Amygdala (tissue), 56 donors: ENCODE data around the gene LMTK2.

Experiments
- DNase-seq, 56 donors: peaks; one replicate each; lab custom pipeline; 2025; lab: John Stamatoyannopoulos, UW

Gene LMTK2

GRCh38 chr7:98199131-98199530 is 92.5 kb downstream of the LMTK2 start:
- DNase-seq: no peak

DNA sequence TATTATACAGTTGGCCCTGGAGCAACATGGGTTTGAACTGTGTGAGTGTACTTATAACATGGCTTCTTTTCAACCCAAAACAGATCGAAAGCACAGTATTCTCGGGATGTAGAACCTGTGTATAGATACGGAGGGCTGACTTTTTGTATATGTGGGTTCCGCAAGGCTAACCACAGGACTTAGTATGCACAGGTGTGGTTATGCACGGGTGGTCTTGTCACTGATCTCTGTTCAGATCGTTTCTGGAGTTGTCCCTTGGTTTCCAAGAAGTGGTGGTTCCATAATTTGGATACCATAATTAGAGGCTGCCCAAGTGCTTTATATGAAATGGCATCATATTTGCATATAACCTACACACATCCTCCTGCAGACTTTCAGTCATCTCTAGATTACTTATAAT is 93.7 kb downstream of the LMTK2 start:
- no peak for DNase-seq

GRCh38 chr7:98202367-98203195 is 95.9 kb downstream of the LMTK2 start:
- no peak for DNase-seq

DNA sequence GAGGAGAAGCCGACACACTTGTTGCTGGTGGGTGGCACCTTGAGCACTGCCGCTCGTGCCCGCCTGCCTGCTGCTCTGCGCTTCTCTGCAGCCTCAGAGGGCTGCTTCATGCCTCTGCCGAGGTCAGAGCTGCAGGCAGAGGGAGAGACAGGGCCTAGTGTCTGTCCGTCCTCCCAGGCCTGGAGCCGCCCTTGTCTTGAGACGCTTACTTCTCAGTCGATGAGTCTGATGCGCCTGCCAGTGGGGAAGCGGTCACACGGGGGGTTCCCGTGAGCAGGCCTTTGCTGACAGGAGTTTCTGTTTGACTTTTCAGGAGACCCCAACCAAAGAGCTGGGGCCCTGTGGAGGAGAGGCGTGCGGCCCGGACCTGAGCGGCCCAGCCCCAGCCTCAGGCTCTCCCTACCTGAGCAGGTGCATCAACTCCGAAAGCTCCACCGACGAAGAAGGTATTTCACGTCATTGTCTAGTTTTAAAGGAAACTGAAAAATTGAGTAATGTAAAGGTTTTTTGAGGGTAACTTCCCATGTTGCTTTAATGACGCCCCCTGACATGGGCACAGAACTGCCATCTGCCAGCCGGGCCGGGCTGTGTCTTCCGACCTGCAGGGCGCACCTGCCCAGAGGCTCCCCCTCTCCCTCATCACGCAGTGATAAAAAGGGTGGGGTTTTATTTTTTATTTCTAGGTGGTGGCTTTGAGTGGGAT is 96.8 kb downstream of the LMTK2 start:
- DNase-seq: no peak

DNA sequence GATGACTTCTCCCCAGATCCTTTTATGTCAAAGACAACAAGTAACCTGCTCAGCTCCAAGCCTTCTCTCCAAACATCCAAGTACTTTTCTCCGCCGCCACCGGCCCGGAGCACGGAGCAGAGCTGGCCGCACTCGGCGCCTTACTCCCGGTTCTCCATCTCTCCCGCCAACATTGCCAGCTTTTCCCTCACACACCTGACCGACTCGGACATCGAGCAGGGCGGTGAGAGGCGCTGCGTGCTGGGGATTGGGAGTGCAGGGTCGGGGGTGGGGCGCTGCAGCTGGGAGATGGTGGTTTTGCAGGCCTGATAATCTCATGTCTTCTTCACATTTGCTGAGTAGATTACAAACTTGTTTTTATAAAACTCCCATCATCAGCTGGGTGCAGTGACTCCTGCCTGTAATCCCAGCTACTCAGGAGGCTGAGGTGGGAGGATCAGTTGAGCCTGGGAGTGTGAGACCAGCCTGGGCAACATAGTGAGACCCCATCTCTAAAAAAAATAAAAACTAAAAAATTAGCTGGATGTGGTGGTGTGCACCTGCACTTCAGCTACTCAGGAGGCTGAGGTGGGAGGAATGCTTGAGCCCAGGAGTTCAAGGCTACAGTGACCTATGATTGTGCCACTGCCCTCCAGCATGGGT is 97.4 kb downstream of the LMTK2 start:
- DNase-seq: no peak

GRCh38 chr7:98204670-98205069 is 98.0 kb downstream of the LMTK2 start:
- no peak for DNase-seq

DNA sequence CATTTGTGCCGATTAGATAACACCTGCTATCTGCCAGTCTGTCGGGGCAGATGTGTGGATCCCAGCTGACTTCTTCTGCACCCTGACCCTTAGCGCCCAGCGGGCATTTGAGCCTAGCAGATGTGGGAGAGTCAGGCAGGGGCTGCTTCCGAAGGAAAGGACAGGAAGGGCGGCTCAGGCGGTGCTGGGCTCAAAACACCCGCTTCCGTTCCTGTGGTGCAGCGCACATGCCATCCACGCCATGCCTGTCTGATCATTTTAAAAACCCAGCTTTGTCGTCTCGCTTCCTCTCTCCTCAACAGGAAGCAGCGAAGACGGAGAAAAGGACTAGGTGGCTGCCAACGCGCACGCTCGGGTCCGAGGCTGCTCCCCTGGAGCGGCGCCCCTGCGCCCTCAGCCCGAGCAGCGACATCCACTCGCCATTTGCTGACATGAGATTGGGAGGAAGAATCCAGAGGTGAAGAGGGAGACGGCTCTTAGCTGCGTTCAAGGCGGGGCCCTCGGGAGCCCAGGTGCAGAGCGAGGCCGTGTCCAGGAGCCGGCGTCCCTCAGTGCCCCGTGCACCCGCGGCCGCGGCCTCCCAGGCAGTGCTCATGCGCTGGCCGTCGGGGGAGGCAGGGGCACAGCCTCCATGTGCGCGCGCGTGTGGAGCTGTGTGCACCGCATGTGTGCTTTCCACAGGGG is 98.6 kb downstream of the LMTK2 start:
- no peak for DNase-seq

GRCh38 chr7:98206451-98207330 is 100.0 kb downstream of the LMTK2 start:
- DNase-seq: no peak

GRCh38 chr7:98209166-98209920 is 102.7 kb downstream of the LMTK2 start:
- no peak for DNase-seq

DNA sequence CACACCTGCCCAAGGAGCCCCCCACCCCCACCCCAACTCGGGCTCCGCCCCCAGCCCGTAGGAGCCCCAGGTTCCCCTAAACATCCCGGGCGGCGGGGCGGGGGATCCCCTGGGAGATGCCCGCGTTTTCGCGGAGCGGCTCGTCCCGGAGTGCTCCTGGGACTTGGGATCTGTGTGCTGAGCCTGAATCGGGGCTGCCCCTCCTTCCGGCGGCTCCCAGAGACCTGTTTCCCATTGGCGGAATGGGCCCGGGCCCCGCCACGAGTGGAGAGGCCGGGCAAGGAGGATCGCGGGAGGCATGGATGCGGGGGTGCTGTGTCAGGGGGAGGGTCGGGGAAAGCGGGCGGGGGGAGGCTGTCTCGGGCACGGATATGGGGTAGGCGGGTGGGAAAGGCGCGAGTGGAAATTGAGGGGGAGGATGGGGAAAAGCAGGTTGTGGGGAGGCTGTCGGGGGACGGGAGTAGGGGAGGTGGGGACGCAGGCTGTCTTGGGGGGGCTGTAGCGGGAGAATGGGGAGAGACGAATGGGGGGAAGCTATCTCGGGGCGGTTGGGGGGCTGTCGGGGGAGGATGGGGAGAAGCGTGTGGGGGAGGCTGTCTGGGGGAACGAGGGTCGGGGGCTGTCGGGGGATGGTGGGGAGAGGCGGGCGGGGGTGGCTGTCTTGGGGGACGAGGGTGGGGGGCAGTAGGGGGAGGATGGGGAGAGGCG is 104.0 kb downstream of the LMTK2 start:
- peak in 11 of 56 donors; percentile 10 to 43 (median 23) for DNase-seq

DNA sequence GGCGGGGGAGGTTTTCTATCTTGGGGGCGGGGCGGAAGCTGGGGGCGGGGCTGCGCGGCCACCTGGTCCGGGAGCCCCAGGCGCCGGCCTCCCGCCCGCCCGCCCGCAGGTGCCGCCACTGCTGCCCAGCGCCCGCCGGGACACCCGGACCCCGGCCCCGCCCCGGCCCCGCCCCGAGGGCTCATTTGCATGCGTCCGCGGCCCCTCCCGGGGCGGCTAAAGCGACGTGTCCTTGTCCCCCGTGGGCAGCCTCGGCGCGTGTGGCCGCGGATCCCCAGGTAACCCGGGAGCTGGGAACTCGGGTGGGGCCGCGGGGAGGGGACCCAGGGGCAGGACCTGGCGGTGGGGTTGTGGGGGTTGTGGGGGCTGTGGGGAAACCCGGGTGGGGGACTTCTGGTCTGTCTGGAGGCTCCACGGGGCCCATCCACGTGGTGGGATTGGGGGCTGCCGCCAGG is 104.6 kb downstream of the LMTK2 start, which contains the start of gene BHLHA15:
Gene BHLHA15 (plus strand): TSS at position 219 of the 455 bp plus-strand sequence. CDS start 871 bp downstream, outside the sequence.
- peak in 2 of 56 donors; percentile 22 to 64 for DNase-seq

GRCh38 chr7:98211676-98212531 is 105.2 kb downstream of the LMTK2 start:
- DNase-seq: peak in 2 of 56 donors; percentile 57 to 62

DNA sequence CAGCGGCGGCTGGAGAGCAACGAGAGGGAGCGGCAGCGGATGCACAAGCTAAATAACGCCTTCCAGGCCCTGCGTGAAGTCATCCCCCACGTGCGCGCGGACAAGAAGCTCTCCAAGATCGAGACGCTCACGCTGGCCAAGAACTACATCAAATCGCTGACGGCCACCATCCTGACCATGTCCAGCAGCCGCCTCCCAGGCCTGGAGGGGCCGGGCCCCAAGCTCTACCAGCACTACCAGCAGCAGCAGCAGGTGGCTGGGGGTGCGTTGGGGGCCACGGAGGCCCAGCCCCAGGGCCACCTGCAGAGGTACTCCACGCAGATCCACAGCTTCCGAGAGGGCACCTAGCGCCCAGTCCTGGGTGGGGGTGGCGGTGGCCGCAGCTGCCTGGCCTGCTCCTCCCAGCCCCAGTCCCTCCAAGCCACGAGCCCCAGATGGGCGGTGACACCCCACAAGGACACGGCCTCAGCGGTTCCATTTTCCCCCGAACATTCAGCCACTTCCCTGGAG is 105.9 kb downstream of the LMTK2 start:
- DNase-seq: no peak

DNA sequence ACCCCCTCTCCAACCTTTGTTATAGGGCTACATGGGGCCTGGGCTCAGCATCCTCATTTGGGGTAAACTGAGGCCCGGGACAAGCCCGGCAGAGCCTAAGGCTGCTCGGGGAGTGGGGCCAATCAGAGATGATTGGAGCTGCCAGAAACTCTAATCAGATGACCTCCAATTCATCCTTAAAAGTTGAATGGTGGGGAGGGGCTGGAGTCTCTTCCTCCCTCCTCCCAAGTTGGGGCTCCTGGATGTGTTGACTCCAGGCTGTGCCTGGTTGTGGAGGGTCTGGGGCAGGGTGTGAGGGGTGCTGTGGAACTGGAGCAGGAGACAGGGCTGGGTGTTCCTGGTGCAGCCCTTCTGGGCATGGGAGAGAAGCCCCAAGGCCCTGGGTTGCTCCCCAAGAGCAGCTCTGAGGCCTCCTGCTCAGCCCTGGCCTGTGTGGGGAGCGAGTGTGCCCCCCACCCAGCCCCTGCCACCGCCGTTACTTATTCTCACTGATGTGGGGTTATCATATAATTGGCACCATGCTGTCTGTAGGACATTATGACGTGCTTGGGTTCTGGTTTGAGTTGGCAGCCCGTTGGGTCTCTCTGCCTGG is 106.7 kb downstream of the LMTK2 start:
- DNase-seq: no peak

DNA sequence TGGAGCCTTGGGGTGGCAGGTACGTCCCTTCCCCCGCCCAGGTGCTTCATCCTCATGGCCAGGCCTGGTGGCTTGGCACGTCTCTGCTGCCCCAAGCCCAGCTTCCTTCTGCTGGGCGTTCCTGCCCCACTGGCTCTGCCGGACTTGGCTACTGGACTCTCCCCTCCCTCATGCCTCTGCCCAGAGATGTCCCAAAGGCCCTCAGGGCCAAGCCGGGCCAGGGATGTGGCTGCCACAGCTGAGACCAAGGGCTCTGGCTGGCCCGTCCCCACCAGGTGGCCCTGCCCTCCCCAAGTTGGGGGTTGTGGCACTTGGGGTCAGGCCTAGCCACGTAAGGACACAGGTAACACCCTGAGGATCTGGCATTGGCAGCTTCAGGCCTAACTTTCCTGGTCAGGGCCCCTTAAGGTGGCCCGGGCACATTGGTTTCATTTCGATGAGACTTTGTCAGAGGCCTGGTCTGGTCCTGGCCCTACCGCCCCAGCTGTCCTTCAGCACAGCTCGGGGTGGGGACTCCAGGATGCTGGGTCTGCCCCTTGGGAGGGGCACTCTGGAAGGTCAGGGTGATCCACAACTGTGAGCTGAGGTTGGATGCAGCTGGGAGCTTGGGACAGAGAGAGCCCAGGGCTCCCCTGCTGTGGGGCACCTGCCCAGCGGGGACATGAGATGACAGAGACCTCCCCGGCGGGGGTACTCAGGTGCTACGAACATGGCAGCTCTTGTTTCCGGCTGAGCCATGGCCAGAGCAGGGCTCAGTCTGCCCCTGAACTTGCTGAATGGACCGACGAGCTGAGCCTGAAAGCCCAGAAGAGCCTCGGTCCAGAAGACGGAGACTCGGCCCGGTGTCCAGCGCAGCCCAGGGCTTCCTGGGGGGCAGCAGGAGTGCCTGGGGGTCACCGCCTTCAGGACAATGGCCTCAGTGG is 107.5 kb downstream of the LMTK2 start:
- no peak for DNase-seq
